GOT3 (cell line): ENCODE data around the gene PARVB.

Experiments used
- DNase-seq: peaks from one replicate; lab custom pipeline; 2025; ENCODE audit warnings: mixed read lengths; lab: John Stamatoyannopoulos, UW

PARVB gene

GRCh38 chr22:44089717-44090570 is 65.8 kb downstream of the PARVB start:
- no peak for DNase-seq

- no peak for DNase-seq
Observed at GRCh38 chr22:44090571-44090905, 66.4 kb downstream of the PARVB start.

GRCh38 chr22:44091021-44091721 is 67.1 kb downstream of the PARVB start:
- DNase-seq = no peak

GRCh38 chr22:44091751-44092150 is 67.6 kb downstream of the PARVB start:
- no peak for DNase-seq

GRCh38 chr22:44092636-44093220 is 68.6 kb downstream of the PARVB start:
- DNase-seq = no peak

- DNase-seq = no peak
Observed at GRCh38 chr22:44093791-44094190, 69.7 kb downstream of the PARVB start.

- DNase-seq = no peak
Observed at GRCh38 chr22:44094751-44095302, 70.7 kb downstream of the PARVB start.

- DNase-seq = no peak
Observed at GRCh38 chr22:44096736-44097135, 72.6 kb downstream of the PARVB start.

GRCh38 chr22:44097263-44098020 is 73.3 kb downstream of the PARVB start:
- DNase-seq = no peak

- no peak for DNase-seq
Observed at GRCh38 chr22:44098021-44098739, 74.1 kb downstream of the PARVB start.

- DNase-seq = no peak
Observed at GRCh38 chr22:44098966-44099530, 74.9 kb downstream of the PARVB start.

- DNase-seq = no peak
Observed at GRCh38 chr22:44099696-44100095, 75.6 kb downstream of the PARVB start.

- no peak for DNase-seq
Observed at GRCh38 chr22:44100411-44100810, 76.3 kb downstream of the PARVB start.

GRCh38 chr22:44102121-44102520 is 78.0 kb downstream of the PARVB start:
- no peak for DNase-seq

- no peak for DNase-seq
Observed at GRCh38 chr22:44102856-44103255, 78.8 kb downstream of the PARVB start.

- DNase-seq = no peak
Observed at GRCh38 chr22:44103735-44104480, 79.8 kb downstream of the PARVB start.

- DNase-seq = no peak
Observed at GRCh38 chr22:44107340-44107739, 83.2 kb downstream of the PARVB start.

GRCh38 chr22:44108076-44108475 is 84.0 kb downstream of the PARVB start:
- no peak for DNase-seq

GRCh38 chr22:44108806-44109385 is 84.8 kb downstream of the PARVB start:
- DNase-seq = no peak

GRCh38 chr22:44109416-44109815 is 85.3 kb downstream of the PARVB start:
- DNase-seq = no peak
